ENCODE data around the gene SHOC2. TPM values are rescaled to one million over a fixed set of nuclear protein-coding genes. Genes with fewer than 3 reads are reported as not detected.
A peak's percentile ranks its signal among the peaks of the same experiment; 100 is the strongest.

SHOC2 gene
- total RNA-seq, 4 donors from 2014 or later, result 57.3 to 125 (median 73.4) TPM

DNA sequence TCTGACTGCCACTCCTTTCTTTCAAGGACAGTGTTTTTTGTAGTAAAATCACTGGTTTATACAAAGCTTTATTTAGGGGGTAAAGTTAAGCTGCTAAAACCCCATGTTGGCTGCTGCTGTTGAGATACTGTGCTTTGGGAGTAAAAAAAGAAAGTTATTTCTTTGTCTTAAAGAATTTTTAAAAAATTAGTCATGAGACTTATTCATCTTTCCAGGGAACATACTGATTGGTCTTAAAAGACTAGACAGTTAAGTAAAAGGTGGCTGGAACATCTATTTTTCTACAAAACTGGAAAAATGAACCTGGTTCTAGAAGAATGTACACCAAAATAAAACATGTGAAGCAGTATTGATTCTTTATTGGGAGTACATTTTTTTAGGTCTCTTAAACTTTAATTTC, 21.0 kb upstream of the SHOC2 start:
- intact Hi-C loops (cut with DNase I; ENCODE audit: low total_unique reads), result no loop called here

DNA sequence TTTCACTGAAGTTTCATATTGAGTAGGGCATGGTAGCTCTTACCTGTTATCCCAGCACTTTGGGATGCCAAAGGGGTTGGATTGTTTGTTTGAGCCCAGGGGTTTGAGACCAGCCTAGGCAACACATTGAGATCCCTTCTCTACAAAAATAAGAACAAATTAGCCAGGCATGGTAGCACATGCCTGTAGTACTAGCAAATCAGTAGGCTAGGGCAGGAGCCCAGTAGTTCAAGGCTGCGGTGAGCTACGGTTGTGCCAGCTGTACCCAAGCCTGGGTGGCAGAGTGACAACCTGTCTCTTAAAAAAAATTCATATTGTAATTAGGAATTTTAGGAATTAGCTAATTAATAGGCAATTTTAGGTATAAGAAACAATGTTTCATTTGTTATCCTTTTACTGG, 18.4 kb upstream of the SHOC2 start:
- no peak overlapping the region for H3K4me3 ChIP-seq
- H3K9me3 ChIP-seq, result no peaks in the 10 kb centered on the region
- TF ChIP-seq EP300 (IDR thresholded peaks at IDR 0.05; ENCODE audit: low read depth) (no peak), POLR2A (IDR thresholded peaks at IDR 0.05) (no peak), POLR2AphosphoS5 (IDR thresholded peaks at IDR 0.05) (peak in 2 of 3 donors; percentile 17 to 34)
- no peak overlapping the region for H3K27ac ChIP-seq
- intact Hi-C loops (cut with DNase I; ENCODE audit: low total_unique reads), result no loop called here
- in situ Hi-C loops (cut with MboI; ENCODE audit: low pct_ligation_motif_present in 1 of 4, low pct_unique_long_range_greater_than_20kb in 1 of 4, low sequenced_read_pairs in 3 of 4), result loop anchor here in 2 of 4 donors (25.0 kb wide), 2 partner anchors 289 to 314 kb away; no protein-coding TSS in a partner anchor
- peaks cover 2 to 15% (median 8%) of the 10 kb centered on the region in 4 donors for H3K4me1 ChIP-seq
- DNase-seq, result no peak
- H3K27me3 ChIP-seq, result no peaks in the 10 kb centered on the region
- peaks cover 0 to 58% (median 19%) of the 10 kb centered on the region in 4 donors for H3K36me3 ChIP-seq
- 100% methylated on average over 2 of the region's 2 CpGs for WGBS, 2 donors (ENCODE audit: low coverage in 1 of 2)

More for the DNA sequence above, 21.0 kb upstream of the SHOC2 start:
- Histone ChIP-seq H3K9me3 (no peaks in the 10 kb centered on the region), H3K4me3 (no peak overlapping the region), H3K27me3 (no peaks in the 10 kb centered on the region), H3K27ac (no peak overlapping the region), H3K36me3 (peaks cover 0 to 81% (median 26%) of the 10 kb centered on the region in 4 donors), H3K4me1 (peaks cover 4 to 39% (median 10%) of the 10 kb centered on the region in 4 donors)
- no peak for DNase-seq
- TF ChIP-seq POLR2A (IDR thresholded peaks at IDR 0.05), result no peak
- in situ Hi-C loops (cut with MboI; ENCODE audit: low pct_ligation_motif_present in 1 of 4, low pct_unique_long_range_greater_than_20kb in 1 of 4, low sequenced_read_pairs in 3 of 4), result loop anchor here in 3 of 4 donors (10.0 to 25.0 kb wide), 4 partner anchors 94 to 586 kb away; partner anchors contain the start of gene SMNDC1 (in 1 of the 3)

DNA sequence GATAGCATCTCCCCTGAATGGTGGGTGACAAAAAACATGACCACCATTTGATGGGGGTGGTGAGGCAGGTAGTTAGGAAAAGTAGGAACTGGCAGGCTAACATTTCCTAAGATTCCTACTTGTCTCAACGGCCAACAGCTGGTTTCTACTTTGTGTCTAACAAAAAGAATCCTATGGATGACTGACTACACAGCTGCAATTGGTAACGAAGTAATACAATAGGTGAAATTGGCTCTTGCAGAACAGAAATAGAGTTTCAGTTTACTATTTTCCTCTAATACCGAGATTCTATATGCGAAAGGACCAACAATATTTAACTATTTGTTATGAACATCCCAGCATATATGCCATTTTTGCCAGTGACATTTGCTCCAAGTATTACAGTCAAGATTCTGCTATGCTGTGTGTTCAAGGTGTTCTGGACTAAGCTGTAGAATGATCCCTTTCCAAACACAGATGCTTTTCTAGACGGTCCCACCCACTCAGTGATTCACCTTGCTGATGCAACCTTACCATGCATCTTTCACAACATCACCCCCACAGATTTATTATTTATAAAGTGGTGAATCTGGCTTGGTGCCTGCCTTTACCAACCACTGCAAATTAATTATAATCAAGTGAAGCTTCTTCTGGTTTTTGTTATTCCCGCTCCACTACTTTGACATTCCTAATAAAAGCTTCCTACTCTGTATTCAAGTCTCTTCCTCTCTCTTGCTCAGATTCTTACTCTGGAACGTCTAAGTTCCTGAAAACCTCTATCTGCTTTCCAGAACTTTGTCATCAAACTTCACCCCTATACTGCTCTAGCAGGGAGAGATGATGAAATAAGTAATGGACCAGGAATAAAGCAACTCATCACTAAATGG, 17.2 kb upstream of the SHOC2 start:
- H3K27ac ChIP-seq, result peak overlapping the region in 1 of 4 donors; percentile 36
- DNase-seq, result no peak
- peak in 1 of 3 donors; percentile 3 for TF ChIP-seq POLR2AphosphoS5 (IDR thresholded peaks at IDR 0.05)
- no peak for TF ChIP-seq EP300 (IDR thresholded peaks at IDR 0.05; ENCODE audit: low read depth)

DNA sequence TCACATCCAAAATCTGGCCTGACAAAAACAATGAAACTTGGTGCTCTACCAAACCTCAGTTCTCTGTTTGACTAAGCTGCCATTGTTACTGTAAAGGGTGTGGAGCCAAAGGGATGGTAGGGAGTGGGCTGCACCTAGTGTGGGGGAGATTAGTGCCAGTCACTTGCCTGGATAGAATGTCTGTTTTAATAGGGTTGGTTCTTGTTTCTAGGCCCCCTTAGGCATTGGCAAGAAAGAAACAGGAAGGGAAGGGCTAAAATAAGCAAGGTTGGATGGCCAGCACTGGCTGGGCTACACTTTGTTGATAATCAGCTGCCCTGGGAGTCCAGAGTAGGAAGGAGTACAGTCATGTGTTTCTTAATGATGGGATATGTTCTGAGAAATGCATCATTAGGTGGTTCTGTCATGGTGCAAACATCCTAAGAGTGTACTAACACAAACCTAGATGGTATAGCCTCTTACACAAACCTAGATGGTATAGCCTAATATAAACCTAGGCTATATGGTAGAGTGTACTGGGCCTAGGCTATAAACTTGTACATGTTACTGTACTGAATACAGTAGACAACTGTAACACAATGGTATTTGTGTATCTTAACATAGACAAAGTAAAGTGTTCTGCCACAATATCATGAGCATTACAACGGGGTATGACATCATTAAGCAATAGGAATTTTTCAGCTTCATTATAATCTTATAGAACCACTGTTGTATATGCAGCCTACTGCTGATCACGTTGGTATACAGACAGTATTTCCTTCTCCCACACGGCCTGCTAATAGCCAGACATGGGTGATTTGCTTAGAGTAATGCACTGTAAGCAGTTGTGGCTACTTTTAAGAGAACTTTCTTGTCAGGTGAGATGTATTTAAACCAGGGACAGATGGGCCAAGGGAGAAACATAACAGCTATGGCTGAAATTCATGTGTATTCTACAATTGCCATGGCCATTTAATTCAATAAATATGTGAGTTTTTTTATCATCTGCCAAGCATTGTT, 15.8 kb upstream of the SHOC2 start:
- TF ChIP-seq POLR2AphosphoS5 (IDR thresholded peaks at IDR 0.05) (peak in 2 of 3 donors; percentile 16 to 56), EP300 (IDR thresholded peaks at IDR 0.05; ENCODE audit: low read depth) (no peak)
- peaks cover 0 to 32% (median 10%) of the 10 kb centered on the region in 4 donors for H3K36me3 ChIP-seq
- intact Hi-C loops (cut with DNase I; ENCODE audit: low total_unique reads) (no loop called here), in situ Hi-C loops (cut with MboI; ENCODE audit: low pct_ligation_motif_present in 1 of 4, low pct_unique_long_range_greater_than_20kb in 1 of 4, low sequenced_read_pairs in 3 of 4) (loop anchor here in 2 of 4 donors (25.0 kb wide), 2 partner anchors 291 to 316 kb away; no protein-coding TSS in a partner anchor)
- no peak for DNase-seq
- H3K27me3 ChIP-seq, result no peaks in the 10 kb centered on the region
- no peaks in the 10 kb centered on the region for H3K9me3 ChIP-seq
- no peaks in the 10 kb centered on the region for H3K4me1 ChIP-seq
- WGBS, 2 donors (ENCODE audit: low coverage in 1 of 2), result 74 to 75% methylated on average over 3 of the region's 3 CpGs
- no peak overlapping the region for H3K4me3 ChIP-seq
- H3K27ac ChIP-seq, result no peak overlapping the region

More for the DNA sequence above, 17.2 kb upstream of the SHOC2 start:
- Histone ChIP-seq H3K9me3 (no peaks in the 10 kb centered on the region), H3K4me3 (no peak overlapping the region), H3K36me3 (peaks cover 0 to 46% (median 17%) of the 10 kb centered on the region in 4 donors), H3K27me3 (no peaks in the 10 kb centered on the region), H3K4me1 (peaks cover 0 to 3% (median under 1%) of the 10 kb centered on the region in 4 donors)
- in situ Hi-C loops (cut with MboI; ENCODE audit: low pct_ligation_motif_present in 1 of 4, low pct_unique_long_range_greater_than_20kb in 1 of 4, low sequenced_read_pairs in 3 of 4) (loop anchor here in 2 of 4 donors (25.0 kb wide), 2 partner anchors 290 to 315 kb away; no protein-coding TSS in a partner anchor), intact Hi-C loops (cut with DNase I; ENCODE audit: low total_unique reads) (no loop called here)
- 69 to 75% methylated on average over 6 to 7 of the region's 7 CpGs for WGBS, 2 donors (ENCODE audit: low coverage in 1 of 2)

DNA sequence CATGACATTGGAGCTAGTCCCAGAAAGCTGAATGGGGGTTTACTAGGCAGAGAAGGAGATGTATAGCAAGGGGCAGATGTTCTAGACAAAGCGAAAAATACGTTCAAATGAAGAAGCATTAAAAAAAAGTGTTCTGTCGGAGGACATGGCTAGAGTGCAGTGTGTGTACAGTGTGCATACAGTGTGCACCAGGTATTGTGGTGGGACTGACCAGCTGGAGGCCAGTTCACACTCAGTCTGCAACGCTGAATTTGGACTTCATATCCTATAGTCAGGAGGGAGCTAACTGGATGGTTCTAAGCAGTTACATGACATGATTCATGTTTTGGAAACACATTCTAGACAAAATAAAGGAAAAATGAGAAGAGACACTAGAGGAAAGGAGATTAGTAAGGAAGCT, 9.3 kb upstream of the SHOC2 start:
- Histone ChIP-seq H3K27ac (no peak overlapping the region), H3K36me3 (no peaks in the 10 kb centered on the region), H3K9me3 (no peaks in the 10 kb centered on the region), H3K4me1 (no peaks in the 10 kb centered on the region), H3K4me3 (no peak overlapping the region), H3K27me3 (no peaks in the 10 kb centered on the region)
- 77 to 82% methylated on average over 4 of the region's 4 CpGs for WGBS, 2 donors (ENCODE audit: low coverage in 1 of 2)
- DNase-seq, result no peak
- intact Hi-C loops (cut with DNase I; ENCODE audit: low total_unique reads) (no loop called here), in situ Hi-C loops (cut with MboI; ENCODE audit: low pct_ligation_motif_present in 1 of 4, low pct_unique_long_range_greater_than_20kb in 1 of 4, low sequenced_read_pairs in 3 of 4) (loop anchor here in 2 of 4 donors (25.0 kb wide), 2 partner anchors 298 to 323 kb away; no protein-coding TSS in a partner anchor)
- TF ChIP-seq, protein P1, sequence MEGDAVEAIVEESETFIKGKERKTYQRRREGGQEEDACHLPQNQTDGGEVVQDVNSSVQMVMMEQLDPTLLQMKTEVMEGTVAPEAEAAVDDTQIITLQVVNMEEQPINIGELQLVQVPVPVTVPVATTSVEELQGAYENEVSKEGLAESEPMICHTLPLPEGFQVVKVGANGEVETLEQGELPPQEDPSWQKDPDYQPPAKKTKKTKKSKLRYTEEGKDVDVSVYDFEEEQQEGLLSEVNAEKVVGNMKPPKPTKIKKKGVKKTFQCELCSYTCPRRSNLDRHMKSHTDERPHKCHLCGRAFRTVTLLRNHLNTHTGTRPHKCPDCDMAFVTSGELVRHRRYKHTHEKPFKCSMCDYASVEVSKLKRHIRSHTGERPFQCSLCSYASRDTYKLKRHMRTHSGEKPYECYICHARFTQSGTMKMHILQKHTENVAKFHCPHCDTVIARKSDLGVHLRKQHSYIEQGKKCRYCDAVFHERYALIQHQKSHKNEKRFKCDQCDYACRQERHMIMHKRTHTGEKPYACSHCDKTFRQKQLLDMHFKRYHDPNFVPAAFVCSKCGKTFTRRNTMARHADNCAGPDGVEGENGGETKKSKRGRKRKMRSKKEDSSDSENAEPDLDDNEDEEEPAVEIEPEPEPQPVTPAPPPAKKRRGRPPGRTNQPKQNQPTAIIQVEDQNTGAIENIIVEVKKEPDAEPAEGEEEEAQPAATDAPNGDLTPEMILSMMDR (IDR thresholded peaks at IDR 0.05), result no peak
- TF ChIP-seq POLR2A (IDR thresholded peaks at IDR 0.05), result no peak
- no peak for TF ChIP-seq POLR2AphosphoS5 (IDR thresholded peaks at IDR 0.05)
- TF ChIP-seq EP300 (IDR thresholded peaks at IDR 0.05; ENCODE audit: low read depth), result no peak

Data from transverse colon (tissue), 4 donors.